Measurements from ENCODE around the gene BANK1.

BANK1 gene

GRCh38 chr4:101846550-101846949 lies 56.0 kb downstream of the BANK1 start:
- Histone ChIP-seq H2BK12ac (ENCODE audit: low read length) (no peak overlapping the region), H2AK5ac (ENCODE audit: low read depth, low read length) (no peak overlapping the region), H3K14ac (ENCODE audit: low read length) (no peak overlapping the region), H4K91ac (ENCODE audit: low read depth, low read length, poor library complexity) (no peak overlapping the region), H2AFZ (ENCODE audit: low read length) (no peak overlapping the region), H3K9ac (ENCODE audit: low read depth, low read length, poor library complexity) (no peak overlapping the region), H3K4ac (ENCODE audit: low read length) (no peak overlapping the region), H3K18ac (ENCODE audit: low read length) (no peak overlapping the region), H3K4me3 (ENCODE audit: low read length in 2 of 2) (no peak overlapping the region), H3K4me1 (ENCODE audit: control insufficient read depth in 2 of 2, insufficient read depth in 1 of 2, low read depth in 1 of 2, low read length in 2 of 2) (no peaks in the 10 kb centered on the region), H3K27ac (replicated peaks; ENCODE audit: low read length) (no peak overlapping the region), H3K9me3 (replicated peaks in 1 of 2; ENCODE audit: control insufficient read depth in 2 of 2, insufficient read depth in 1 of 2, low read depth in 1 of 2, low read length in 2 of 2) (no peaks in the 10 kb centered on the region), H4K8ac (ENCODE audit: low read depth, low read length) (no peak overlapping the region), H3K27me3 (ENCODE audit: control insufficient read depth in 3 of 3, insufficient read depth in 3 of 3, low read depth in 1 of 3, low read length in 3 of 3) (no peaks in the 10 kb centered on the region), H2BK120ac (ENCODE audit: low read depth, low read length) (no peak overlapping the region), H3K36me3 (replicated peaks in 1 of 2; ENCODE audit: control insufficient read depth in 2 of 2, insufficient read depth in 2 of 2, low read length in 2 of 2) (no peaks in the 10 kb centered on the region), H2BK5ac (ENCODE audit: low read length) (no peak overlapping the region), H3K79me1 (ENCODE audit: low read depth, low read length) (no peaks in the 10 kb centered on the region), H3K4me2 (ENCODE audit: insufficient read depth, low read length, poor library complexity, severe bottlenecking) (no peak overlapping the region), H2BK15ac (ENCODE audit: low read length) (no peak overlapping the region), H3K23ac (ENCODE audit: low read depth, low read length, poor library complexity) (no peak overlapping the region)
- WGBS, 2 donors (ENCODE audit: extremely low coverage in 2 of 2, insufficient read length in 2 of 2, insufficient replicate concordance in 1 of 2) = no CpG with 5 or more reads among the region's 2 CpGs
- DNase-seq (ENCODE audit: low spot score) = no peak

- Histone ChIP-seq H3K14ac (ENCODE audit: low read length) (no peak overlapping the region), H2AFZ (ENCODE audit: low read length) (no peak overlapping the region), H3K4me2 (ENCODE audit: insufficient read depth, low read length, poor library complexity, severe bottlenecking) (no peak overlapping the region), H3K4me3 (ENCODE audit: low read length in 2 of 2) (no peak overlapping the region), H3K9ac (ENCODE audit: low read depth, low read length, poor library complexity) (no peak overlapping the region), H3K36me3 (replicated peaks in 1 of 2; ENCODE audit: control insufficient read depth in 2 of 2, insufficient read depth in 2 of 2, low read length in 2 of 2) (no peaks in the 10 kb centered on the region), H3K9me3 (replicated peaks in 1 of 2; ENCODE audit: control insufficient read depth in 2 of 2, insufficient read depth in 1 of 2, low read depth in 1 of 2, low read length in 2 of 2) (no peaks in the 10 kb centered on the region), H3K4me1 (ENCODE audit: control insufficient read depth in 2 of 2, insufficient read depth in 1 of 2, low read depth in 1 of 2, low read length in 2 of 2) (no peaks in the 10 kb centered on the region), H2BK120ac (ENCODE audit: low read depth, low read length) (no peak overlapping the region), H3K18ac (ENCODE audit: low read length) (no peak overlapping the region), H3K79me1 (ENCODE audit: low read depth, low read length) (no peaks in the 10 kb centered on the region), H4K8ac (ENCODE audit: low read depth, low read length) (no peak overlapping the region), H3K4ac (ENCODE audit: low read length) (no peak overlapping the region), H2BK5ac (ENCODE audit: low read length) (no peak overlapping the region), H2BK15ac (ENCODE audit: low read length) (no peak overlapping the region), H4K91ac (ENCODE audit: low read depth, low read length, poor library complexity) (no peak overlapping the region), H2AK5ac (ENCODE audit: low read depth, low read length) (no peak overlapping the region), H2BK12ac (ENCODE audit: low read length) (no peak overlapping the region), H3K27ac (replicated peaks; ENCODE audit: low read length) (no peak overlapping the region), H3K23ac (ENCODE audit: low read depth, low read length, poor library complexity) (no peak overlapping the region), H3K27me3 (ENCODE audit: control insufficient read depth in 3 of 3, insufficient read depth in 3 of 3, low read depth in 1 of 3, low read length in 3 of 3) (no peaks in the 10 kb centered on the region)
- no CpG with 5 or more reads among the region's 2 CpGs for WGBS, 2 donors (ENCODE audit: extremely low coverage in 2 of 2, insufficient read length in 2 of 2, insufficient replicate concordance in 1 of 2)
- no peak for DNase-seq (ENCODE audit: low spot score)
Observed at GRCh38 chr4:101850698-101851097, 60.2 kb downstream of the BANK1 start.

GRCh38 chr4:101851672-101852071 lies 61.1 kb downstream of the BANK1 start:
- no peak overlapping the region for H3K4me2 ChIP-seq (ENCODE audit: insufficient read depth, low read length, poor library complexity, severe bottlenecking)
- H2AK5ac ChIP-seq (ENCODE audit: low read depth, low read length) = no peak overlapping the region
- H3K4me1 ChIP-seq (ENCODE audit: control insufficient read depth in 2 of 2, insufficient read depth in 1 of 2, low read depth in 1 of 2, low read length in 2 of 2) = no peaks in the 10 kb centered on the region
- no peak overlapping the region for H4K8ac ChIP-seq (ENCODE audit: low read depth, low read length)
- no peak overlapping the region for H3K4me3 ChIP-seq (ENCODE audit: low read length in 2 of 2)
- H2BK15ac ChIP-seq (ENCODE audit: low read length) = no peak overlapping the region
- H4K91ac ChIP-seq (ENCODE audit: low read depth, low read length, poor library complexity) = no peak overlapping the region
- H3K27me3 ChIP-seq (ENCODE audit: control insufficient read depth in 3 of 3, insufficient read depth in 3 of 3, low read depth in 1 of 3, low read length in 3 of 3) = no peaks in the 10 kb centered on the region
- H3K18ac ChIP-seq (ENCODE audit: low read length) = no peak overlapping the region
- H3K36me3 ChIP-seq (replicated peaks in 1 of 2; ENCODE audit: control insufficient read depth in 2 of 2, insufficient read depth in 2 of 2, low read length in 2 of 2) = no peaks in the 10 kb centered on the region
- no peaks in the 10 kb centered on the region for H3K79me1 ChIP-seq (ENCODE audit: low read depth, low read length)
- H3K14ac ChIP-seq (ENCODE audit: low read length) = no peak overlapping the region
- no peak overlapping the region for H3K27ac ChIP-seq (replicated peaks; ENCODE audit: low read length)
- no peak overlapping the region for H2BK5ac ChIP-seq (ENCODE audit: low read length)
- H2AFZ ChIP-seq (ENCODE audit: low read length) = no peak overlapping the region
- H3K4ac ChIP-seq (ENCODE audit: low read length) = no peak overlapping the region
- no peak overlapping the region for H3K23ac ChIP-seq (ENCODE audit: low read depth, low read length, poor library complexity)
- H3K9me3 ChIP-seq (replicated peaks in 1 of 2; ENCODE audit: control insufficient read depth in 2 of 2, insufficient read depth in 1 of 2, low read depth in 1 of 2, low read length in 2 of 2) = no peaks in the 10 kb centered on the region
- H3K9ac ChIP-seq (ENCODE audit: low read depth, low read length, poor library complexity) = no peak overlapping the region
- no CpG with 5 or more reads among the region's 3 CpGs for WGBS, 2 donors (ENCODE audit: extremely low coverage in 2 of 2, insufficient read length in 2 of 2, insufficient replicate concordance in 1 of 2)
- H2BK12ac ChIP-seq (ENCODE audit: low read length) = no peak overlapping the region
- H2BK120ac ChIP-seq (ENCODE audit: low read depth, low read length) = no peak overlapping the region
- DNase-seq (ENCODE audit: low spot score) = no peak

GRCh38 chr4:101853028-101853427 lies 62.5 kb downstream of the BANK1 start:
- H3K27me3 ChIP-seq (ENCODE audit: control insufficient read depth in 3 of 3, insufficient read depth in 3 of 3, low read depth in 1 of 3, low read length in 3 of 3) = no peaks in the 10 kb centered on the region
- no peak overlapping the region for H2AK5ac ChIP-seq (ENCODE audit: low read depth, low read length)
- no peak overlapping the region for H2BK12ac ChIP-seq (ENCODE audit: low read length)
- no peaks in the 10 kb centered on the region for H3K4me1 ChIP-seq (ENCODE audit: control insufficient read depth in 2 of 2, insufficient read depth in 1 of 2, low read depth in 1 of 2, low read length in 2 of 2)
- no peak overlapping the region for H3K18ac ChIP-seq (ENCODE audit: low read length)
- H2BK120ac ChIP-seq (ENCODE audit: low read depth, low read length) = no peak overlapping the region
- no peak overlapping the region for H3K4ac ChIP-seq (ENCODE audit: low read length)
- no peaks in the 10 kb centered on the region for H3K79me1 ChIP-seq (ENCODE audit: low read depth, low read length)
- H2AFZ ChIP-seq (ENCODE audit: low read length) = peak overlapping the region; percentile 76
- no peak overlapping the region for H4K8ac ChIP-seq (ENCODE audit: low read depth, low read length)
- H3K27ac ChIP-seq (replicated peaks; ENCODE audit: low read length) = no peak overlapping the region
- no peak overlapping the region for H3K14ac ChIP-seq (ENCODE audit: low read length)
- no peak overlapping the region for H3K4me2 ChIP-seq (ENCODE audit: insufficient read depth, low read length, poor library complexity, severe bottlenecking)
- no CpG with 5 or more reads among the region's 1 CpG for WGBS, 2 donors (ENCODE audit: extremely low coverage in 2 of 2, insufficient read length in 2 of 2, insufficient replicate concordance in 1 of 2)
- no peak for DNase-seq (ENCODE audit: low spot score)
- no peaks in the 10 kb centered on the region for H3K36me3 ChIP-seq (replicated peaks in 1 of 2; ENCODE audit: control insufficient read depth in 2 of 2, insufficient read depth in 2 of 2, low read length in 2 of 2)
- H3K23ac ChIP-seq (ENCODE audit: low read depth, low read length, poor library complexity) = no peak overlapping the region
- no peaks in the 10 kb centered on the region for H3K9me3 ChIP-seq (replicated peaks in 1 of 2; ENCODE audit: control insufficient read depth in 2 of 2, insufficient read depth in 1 of 2, low read depth in 1 of 2, low read length in 2 of 2)
- no peak overlapping the region for H4K91ac ChIP-seq (ENCODE audit: low read depth, low read length, poor library complexity)
- H3K9ac ChIP-seq (ENCODE audit: low read depth, low read length, poor library complexity) = no peak overlapping the region
- no peak overlapping the region for H3K4me3 ChIP-seq (ENCODE audit: low read length in 2 of 2)
- no peak overlapping the region for H2BK5ac ChIP-seq (ENCODE audit: low read length)
- H2BK15ac ChIP-seq (ENCODE audit: low read length) = no peak overlapping the region

Data from neuronal stem cell (in vitro differentiated cells).